Endothelial cell of umbilical vein (primary cell): ENCODE results near the gene OVOL2. TPM values are rescaled to one million over a fixed set of nuclear protein-coding genes. Genes with fewer than 3 reads are reported as not detected.

ENCODE experiments used
- BruUV-seq: library from RNA; stranded (reverse); fragments of 400-500 nt; replicated peaks from 2 replicates; lab custom pipeline; 2021; lab: Mats Ljungman, UMichigan
- CTCF ChIA-PET: fragments of 300-600, 350-600 bp; sonication (Branson Sonifier 250); formaldehyde crosslinking; loops from one replicate; lab custom pipeline; 2021; ENCODE audit warnings: antibody characterized with exemption, inconsistent platforms; lab: Charles Lee
- POLR2A ChIA-PET: fragments of 300-600, 350-600 bp; sonication (Branson Sonifier 250); formaldehyde crosslinking; loops from one replicate; lab custom pipeline; 2021; ENCODE audit warnings: antibody characterized with exemption, inconsistent platforms; lab: Charles Lee
- DNase-seq: peaks from one replicate; pipeline ENCODE4 v3.0.0-alpha.2; 2011; ENCODE audit warnings: low read depth, low spot score
- FAIRE-seq: peaks from 2 replicates; lab custom pipeline; 2011; peaks lifted over from hg19 to GRCh38; lab: Jason Lieb, UNC
- H2AFZ ChIP-seq: 2 replicates; pipeline ENCODE4 v1.6.0; 2012; ENCODE audit warnings: low read depth, low read length, control low read depth, inconsistent platforms
- H3K27ac ChIP-seq: 2 replicates; pipeline ENCODE4 v1.5.1; 2011; ENCODE audit warnings: low read depth, mild to moderate bottlenecking, control low read depth, low read length, moderate library complexity; ENCODE audit not compliant: insufficient read depth
- H3K27me3 ChIP-seq, 2 experiments: 2 replicates each; pipeline versions ENCODE4 v1.6.0 to v1.6.1; 2011; ENCODE audit warnings: low read length in 2 of 2, mixed read lengths in 1 of 2; ENCODE audit not compliant: control insufficient read depth in 2 of 2, insufficient read depth in 2 of 2
- H3K36me3 ChIP-seq, 2 experiments: 2 replicates in 1 of 2; 3 replicates in 1 of 2; pipeline ENCODE4 v1.5.1; 2011; ENCODE audit warnings: low read length in 2 of 2, mild to moderate bottlenecking in 1 of 2, moderate library complexity in 1 of 2; ENCODE audit not compliant: control insufficient read depth in 2 of 2, insufficient read depth in 2 of 2; ENCODE audit errors: extremely low read depth in 1 of 2
- H3K4me1 ChIP-seq: 3 replicates; pipeline ENCODE4 v1.5.1; 2011; ENCODE audit warnings: mild to moderate bottlenecking, low read length; ENCODE audit not compliant: control insufficient read depth, insufficient read depth; ENCODE audit errors: extremely low read depth
- H3K4me2 ChIP-seq: 2 replicates; pipeline ENCODE4 v1.6.1; 2011; ENCODE audit warnings: low read length, control low read depth, mixed read lengths; ENCODE audit not compliant: insufficient read depth
- H3K4me3 ChIP-seq, 3 experiments: fragments of 200-600 bp in 1 of 3; sonication (generic), shearing (Covaris generic) in 1 of 3; replicated peaks in 1 of 3; 2 replicates each; pipeline ENCODE4 v1.5.1; 2011 to 2016; ENCODE audit warnings: control low read depth in 3 of 3, low read length in 3 of 3, mild to moderate bottlenecking in 2 of 3, inconsistent platforms in 1 of 3, low read depth in 1 of 3, moderate library complexity in 1 of 3; ENCODE audit not compliant: insufficient read depth in 1 of 3
- H3K79me2 ChIP-seq: 2 replicates; pipeline ENCODE4 v1.6.0; 2012; ENCODE audit warnings: low read length, inconsistent platforms; ENCODE audit not compliant: control insufficient read depth, insufficient read depth
- H3K9ac ChIP-seq: replicated peaks from 2 replicates; pipeline ENCODE3; 2011; ENCODE audit warnings: low read length, control low read depth; ENCODE audit not compliant: insufficient read depth; ENCODE audit errors: extremely low read depth
- H3K9me1 ChIP-seq: replicated peaks from 3 replicates; pipeline ENCODE4 v1.6.0; 2011; ENCODE audit warnings: mild to moderate bottlenecking, low read length; ENCODE audit not compliant: control insufficient read depth, insufficient read depth; ENCODE audit errors: extremely low read depth
- H3K9me3 ChIP-seq: replicated peaks from 2 replicates; pipeline ENCODE4 v1.5.1; 2012; ENCODE audit warnings: low read length, inconsistent platforms; ENCODE audit not compliant: control insufficient read depth, insufficient read depth
- H4K20me1 ChIP-seq: replicated peaks from 2 replicates; pipeline ENCODE3; 2011; ENCODE audit warnings: mild to moderate bottlenecking, low read length; ENCODE audit not compliant: control insufficient read depth, insufficient read depth; ENCODE audit errors: extremely low read depth
- CTCF ChIP-seq, 2 donors: IDR thresholded peaks; 1 replicate in 1 of 2; 2 replicates in 1 of 2; pipeline ENCODE4 v1.5.1; 2011; ENCODE audit warnings: low read length in 2 of 2, mild to moderate bottlenecking in 2 of 2, moderate library complexity in 2 of 2, control low read depth in 1 of 2, inconsistent platforms in 1 of 2, low read depth in 1 of 2; ENCODE audit not compliant: insufficient read depth in 1 of 2; ENCODE audit errors: extremely low read depth in 1 of 2
- EZH2 ChIP-seq: IDR thresholded peaks from 2 replicates; pipeline ENCODE4 v1.6.1; 2012; ENCODE audit warnings: borderline replicate concordance, low read depth, mild to moderate bottlenecking, moderate library complexity, low read length, inconsistent platforms; ENCODE audit not compliant: severe bottlenecking
- FOS ChIP-seq: IDR thresholded peaks from 2 replicates; pipeline ENCODE4 v1.6.1; 2011; ENCODE audit warnings: mild to moderate bottlenecking, low read length, moderate library complexity, borderline replicate concordance; ENCODE audit not compliant: insufficient read depth
- GATA2 ChIP-seq: IDR thresholded peaks from 2 replicates; pipeline ENCODE4 v1.7.0; 2011; ENCODE audit warnings: low read depth, mild to moderate bottlenecking, moderate library complexity, mixed read lengths, low read length; ENCODE audit not compliant: insufficient read length, insufficient read depth
- JUN ChIP-seq: IDR thresholded peaks from 2 replicates; pipeline ENCODE4 v1.6.1; 2011; ENCODE audit warnings: borderline replicate concordance, low read depth; ENCODE audit not compliant: insufficient read length, insufficient read depth
- MAX ChIP-seq: IDR thresholded peaks from 2 replicates; pipeline ENCODE4 v1.6.1; 2011; ENCODE audit not compliant: insufficient read depth, insufficient read length
- MYC ChIP-seq: IDR thresholded peaks from one replicate; pipeline ENCODE4 v1.6.1; 2011; ENCODE audit warnings: mild to moderate bottlenecking, low read depth, low read length
- POLR2A ChIP-seq: IDR thresholded peaks from 2 replicates; pipeline ENCODE4 v1.6.1; 2012; ENCODE audit warnings: low read depth, mild to moderate bottlenecking, control low read depth, low read length
- POLR2AphosphoS5 ChIP-seq: IDR thresholded peaks from 2 replicates; pipeline ENCODE4 v1.6.1; 2012; ENCODE audit warnings: low read depth, mild to moderate bottlenecking, control low read depth, low read length, moderate library complexity; ENCODE audit not compliant: insufficient read depth
- dilution Hi-C: fragments of 300-500 bp; cut with MboI; formaldehyde crosslinking; loops from one replicate; pipeline ENCODE4 v1.15.0; 2019; ENCODE audit warnings: low sequenced_read_pairs; ENCODE audit not compliant: extremely low pct_ligation_motif_present
- intact Hi-C: fragments of 100-400 bp; cut with micrococcal nuclease; formaldehyde crosslinking; loops from one replicate; pipeline ENCODE4 v1.10.0; 2022
- polyA plus RNA-seq, 4 experiments: library from polyadenylated mRNA; depleted of rRNA in 3 of 4; stranded (reverse) in 3 of 4; unstranded in 1 of 4; fragments of >200 nt; gene quantifications; 2 replicates each; pipeline versions ENCODE4 v1.2.1 to v1.2.3, GENCODE V29; 2011 to 2012; ENCODE audit warnings: missing spikeins in 1 of 4
- total RNA-seq: library from RNA; stranded (reverse); gene quantifications from 2 replicates; pipeline ENCODE4 v1.2.3, GENCODE V29; 2021

The OVOL2 gene
- total and polyA plus RNA-seq, 2 donors (not counting 3 experiments of a cell fraction or from before 2014, with no cell fraction given): not detected

- FAIRE-seq (no peak), DNase-seq (no peak)
- Histone ChIP-seq H3K9ac (no peak overlapping the region), H3K79me2 (no peaks in the 10 kb centered on the region), H3K9me1 (no peaks in the 10 kb centered on the region), H3K4me2 (no peak overlapping the region), H3K4me1 (peaks cover 16% of the 10 kb centered on the region), H4K20me1 (no peaks in the 10 kb centered on the region), H3K27me3 (no peaks in the 10 kb centered on the region), H2AFZ (no peak overlapping the region), H3K9me3 (no peaks in the 10 kb centered on the region), H3K36me3 (no peaks in the 10 kb centered on the region), H3K4me3 (no peak overlapping the region), H3K27ac (no peak overlapping the region)
- BruUV-seq: TSS peak; percentile 33
- CTCF ChIA-PET: interaction anchor here (1.0 to 8.1 kb wide), 3 partner anchors 10 to 22 kb away, joined by 3 to 104 read pairs (median 3); partner anchors contain the start of genes MGME1 and SNX5
- TF ChIP-seq EZH2: no peak
- dilution Hi-C loops (no loop called here), intact Hi-C loops (loop anchor here (10.0 kb wide), 2 partner anchors 246 to 456 kb away; partner anchors contain the start of gene BFSP1)
- POLR2A ChIA-PET: no interaction called here
These were observed 67.3 kb downstream of the OVOL2 start for GRCh38 chr20:17990278-17990972.

GRCh38 chr20:17987988-17988387 lies 69.7 kb downstream of the OVOL2 start:
- H3K79me2 ChIP-seq: peaks cover under 1% of the 10 kb centered on the region
- H3K9ac ChIP-seq: no peak overlapping the region
- CTCF ChIA-PET: interaction anchor here (1.5 to 2.9 kb wide), 2 partner anchors 8 to 21 kb away, joined by 3 to 9 read pairs; no protein-coding TSS in a partner anchor
- no peaks in the 10 kb centered on the region for H3K9me1 ChIP-seq
- no peak overlapping the region for H2AFZ ChIP-seq
- H3K9me3 ChIP-seq: no peaks in the 10 kb centered on the region
- dilution Hi-C loops (no loop called here), intact Hi-C loops (no loop called here)
- no peak overlapping the region for H3K27ac ChIP-seq
- no TSS peak for BruUV-seq
- no peaks in the 10 kb centered on the region for H4K20me1 ChIP-seq
- POLR2A ChIA-PET: no interaction called here
- DNase-seq: no peak
- no peak overlapping the region for H3K4me2 ChIP-seq
- H3K4me3 ChIP-seq: no peak overlapping the region
- H3K36me3 ChIP-seq: no peaks in the 10 kb centered on the region
- peaks cover 10% of the 10 kb centered on the region for H3K4me1 ChIP-seq
- TF ChIP-seq JUN (no peak), GATA2 (no peak), CTCF (IDR thresholded peaks at IDR 0.05; ENCODE audit: extremely low read depth in 1 of 2, insufficient read depth in 1 of 2, low read depth in 1 of 2, low read length in 2 of 2) (no peak), MYC (no peak), POLR2AphosphoS5 (no peak), FOS (no peak), MAX (no peak), EZH2 (no peak), POLR2A (no peak)
- no peak for FAIRE-seq
- no peaks in the 10 kb centered on the region for H3K27me3 ChIP-seq
